Activated CD4-positive, alpha-beta T cell treated with anti-CD3 and anti-CD28 coated beads for 24 hours (primary cell): ENCODE measurements around the gene EREG.

Experiments used
- DNase-seq, 2 donors: peaks; one replicate each; pipeline ENCODE4 v3.0.0-alpha.2; 2020; ENCODE audit warnings: low read depth in 2 of 2

Gene EREG

GRCh38 chr4:74428276-74428675 is 63.3 kb downstream of the EREG start:
- DNase-seq: no peak

GRCh38 chr4:74431113-74431826 is 66.3 kb downstream of the EREG start:
- no peak for DNase-seq

DNA sequence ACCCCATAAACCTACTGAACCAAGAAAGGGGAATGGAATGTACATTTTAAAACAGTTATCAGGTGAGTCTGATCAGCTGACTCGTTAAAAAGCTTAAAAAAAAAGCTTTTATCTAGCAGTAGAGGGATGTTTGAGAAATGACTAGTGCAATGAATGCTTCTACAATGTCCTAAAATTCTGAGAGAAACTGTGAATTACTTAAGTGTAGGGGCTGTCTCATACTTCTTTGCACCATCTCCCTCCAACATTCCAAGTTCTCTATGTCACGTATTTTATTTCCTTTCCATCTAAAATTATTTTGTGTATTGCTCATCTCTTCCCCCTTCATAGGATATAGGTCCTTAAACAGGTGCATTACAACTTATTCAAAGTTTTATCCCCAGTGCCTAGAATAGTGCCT is 68.1 kb downstream of the EREG start:
- no peak for DNase-seq

DNA sequence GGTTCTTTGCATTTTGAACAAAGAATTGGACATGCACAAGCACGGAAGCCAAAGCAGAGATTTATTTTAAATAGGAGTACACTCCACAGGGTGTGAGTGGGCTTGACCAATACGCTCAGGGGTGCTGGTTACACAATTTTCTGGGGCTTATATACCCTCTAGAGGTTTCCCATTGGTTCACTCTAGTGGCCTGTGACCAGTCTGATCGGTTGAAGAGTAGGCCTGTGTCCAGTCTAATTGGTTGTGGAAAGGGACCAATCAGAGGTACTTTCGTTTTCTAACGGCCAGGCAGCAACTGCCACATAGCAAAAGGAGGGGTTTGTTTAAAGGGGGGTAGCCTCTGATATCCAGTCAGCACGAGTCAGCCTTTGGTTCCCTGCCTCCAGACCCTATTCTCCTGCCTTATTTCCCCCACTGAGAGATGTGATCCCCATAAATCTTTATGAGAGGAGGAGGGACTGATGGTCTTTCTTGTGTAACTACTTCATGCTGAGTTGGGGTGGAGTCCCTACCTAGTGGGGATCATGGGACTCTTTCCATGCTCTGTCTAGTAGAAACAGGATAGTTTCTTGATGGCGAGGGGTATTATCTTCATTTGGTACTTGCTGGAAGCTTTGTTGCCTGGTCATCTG is 68.7 kb downstream of the EREG start:
- DNase-seq: no peak

- no peak for DNase-seq
Measured at GRCh38 chr4:74435296-74435695, 70.4 kb downstream of the EREG start.

GRCh38 chr4:74437866-74438265 is 72.9 kb downstream of the EREG start:
- no peak for DNase-seq
